Amygdala (tissue), 56 donors: ENCODE measurements around the gene TMOD3.
"Not testable (repeated sequence)": the region's sequence is repeated elsewhere in the genome, so short reads cannot be mapped to it uniquely, and the experiment has no call there.

Experiments
- DNase-seq, 56 donors: peaks; one replicate each; lab custom pipeline; 2025; lab: John Stamatoyannopoulos, UW

The TMOD3 gene

DNA sequence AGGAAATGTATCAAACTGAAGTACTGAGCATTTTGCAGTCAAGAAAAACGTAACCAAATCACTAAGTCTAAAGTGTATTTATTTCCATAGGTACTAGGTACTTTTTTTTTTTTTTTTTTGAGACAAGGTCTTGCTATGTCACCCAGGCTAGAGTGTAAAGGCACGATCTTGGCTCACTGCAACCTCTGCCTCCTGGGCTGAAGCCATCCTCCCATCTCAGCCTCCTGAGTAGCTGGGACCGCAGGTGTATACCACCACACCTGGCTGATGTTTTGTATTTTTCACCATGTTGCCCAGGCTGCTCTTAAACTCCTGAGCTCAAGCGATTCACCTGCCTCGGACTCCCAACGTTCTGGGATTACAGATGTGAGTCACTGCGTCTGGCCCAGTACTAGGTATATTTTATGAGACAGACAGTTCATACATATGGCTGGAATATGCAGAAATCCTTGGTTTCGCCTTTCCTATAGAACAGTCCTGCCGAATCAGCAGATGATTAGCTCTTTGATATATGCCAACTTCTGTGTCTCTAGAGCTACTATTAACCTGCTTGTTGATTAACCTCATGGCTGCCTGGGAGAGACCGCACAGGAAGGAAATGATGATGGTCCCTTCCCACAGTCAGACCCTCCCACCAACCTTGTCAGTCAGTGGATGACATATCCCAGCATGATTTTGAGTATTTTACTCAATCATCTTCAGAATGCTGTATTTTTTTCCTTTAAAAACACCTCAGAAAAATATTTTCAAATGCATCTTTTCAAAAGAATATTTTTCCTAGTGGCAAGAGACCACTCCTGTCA, 32.3 kb downstream of the TMOD3 start:
- no peak for DNase-seq

DNA sequence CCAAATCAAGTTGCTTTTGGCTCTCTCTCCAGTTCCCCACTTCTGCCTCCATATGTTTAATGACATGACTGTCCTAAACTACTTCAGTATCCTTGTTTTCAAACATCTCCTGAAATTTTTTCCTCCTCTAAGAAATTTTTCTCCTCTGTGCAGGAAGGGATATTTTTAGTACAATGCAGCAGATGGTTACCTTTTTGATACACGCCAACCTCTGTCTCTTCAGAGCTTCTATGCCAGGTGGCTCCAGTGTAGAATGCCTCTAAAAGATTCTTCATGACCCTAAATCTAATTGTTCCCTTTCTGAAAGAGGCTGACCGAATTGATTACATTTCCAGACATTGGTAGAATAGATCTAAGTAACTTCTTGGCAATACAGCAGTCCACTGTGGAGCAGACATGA, 33.7 kb downstream of the TMOD3 start:
- DNase-seq = no peak

DNA sequence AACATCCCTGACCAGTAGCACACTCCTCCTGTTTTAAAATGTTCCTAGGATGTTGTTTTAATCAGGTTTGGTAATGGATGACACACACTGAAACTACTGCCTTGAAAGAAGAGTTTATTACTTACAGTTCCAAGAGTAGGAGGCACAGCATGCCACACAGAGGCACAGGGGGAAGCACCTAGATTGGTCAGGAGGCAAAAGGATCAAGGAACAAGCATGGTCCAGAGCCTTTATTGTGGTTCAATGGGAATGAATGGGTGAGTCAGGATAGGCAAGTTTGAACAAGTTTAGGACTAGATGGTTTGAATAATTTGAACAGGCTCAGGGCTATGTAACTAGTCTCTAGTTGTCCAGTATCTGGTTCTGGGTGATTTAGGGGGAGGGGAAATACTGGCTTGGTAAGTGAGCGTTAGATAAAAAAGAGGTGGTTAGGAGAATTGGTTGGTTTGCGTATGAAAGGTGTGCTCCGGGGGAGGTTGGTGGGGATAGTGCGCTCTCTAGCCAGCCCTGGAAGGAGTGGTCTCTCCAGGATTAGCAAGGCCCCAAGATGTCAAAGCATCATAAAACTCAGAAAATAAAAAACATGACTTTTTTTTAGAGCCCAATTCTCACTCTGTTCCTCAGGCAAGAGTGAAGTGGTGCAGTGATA, 35.1 kb downstream of the TMOD3 start:
- no peak for DNase-seq

DNA sequence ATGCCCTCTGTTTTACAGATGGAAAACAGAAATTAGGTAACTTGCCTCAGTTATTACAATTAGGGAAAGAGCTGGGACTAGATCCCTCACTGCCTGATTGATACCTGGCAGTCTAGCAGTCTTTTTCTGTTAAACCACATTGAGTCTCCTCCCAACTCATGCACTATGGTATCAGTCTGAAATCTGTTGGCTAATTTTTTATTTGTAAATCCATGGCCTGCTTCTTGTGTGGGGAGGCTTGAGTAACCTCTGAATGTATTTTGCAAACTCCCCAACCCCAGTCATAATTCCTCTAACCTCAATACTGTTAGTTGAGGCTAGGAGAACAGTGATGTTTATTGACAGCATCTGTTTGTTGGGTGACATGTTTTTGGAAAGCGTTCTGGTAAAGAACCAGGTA, 35.9 kb downstream of the TMOD3 start:
- no peak for DNase-seq

DNA sequence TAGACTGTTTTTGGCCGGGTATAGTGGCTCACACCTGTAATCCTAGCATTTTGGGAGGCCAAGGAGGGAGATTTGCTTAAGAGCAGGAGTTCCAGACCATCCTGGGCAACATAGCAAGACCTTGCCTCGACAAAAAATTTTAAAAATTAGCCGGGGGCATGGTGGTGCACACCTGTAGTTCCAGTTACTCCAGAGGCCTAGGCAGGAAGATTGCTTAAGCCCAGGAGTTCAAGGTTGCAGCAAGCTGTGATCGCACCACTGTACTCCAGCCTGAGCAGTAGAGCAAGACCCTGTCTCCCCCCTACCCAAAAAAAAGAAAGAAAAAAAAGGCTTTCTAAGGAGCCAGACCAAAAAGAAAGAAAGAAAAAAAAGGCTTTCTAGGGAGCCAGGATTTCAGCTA, 36.7 kb downstream of the TMOD3 start:
- DNase-seq = no peak

DNA sequence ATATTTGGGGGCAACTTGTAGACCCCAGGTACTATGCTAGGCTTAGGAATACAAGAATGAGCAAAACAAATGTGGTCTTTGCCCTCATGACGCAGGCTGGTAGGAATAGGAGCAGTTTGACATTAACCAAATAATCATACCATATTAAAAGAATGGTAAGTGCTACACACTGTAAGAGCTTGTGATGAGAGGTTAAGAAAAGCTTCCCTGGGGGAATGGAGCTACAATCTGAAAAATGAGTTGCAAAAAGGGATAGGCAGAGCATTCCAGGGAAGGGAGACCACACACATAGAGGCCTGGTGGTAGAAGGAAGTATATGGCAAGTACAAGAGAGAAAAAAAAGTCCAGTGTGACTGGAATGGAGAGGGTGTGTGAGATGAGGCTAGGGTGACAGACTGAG, 37.3 kb downstream of the TMOD3 start:
- no peak for DNase-seq

DNA sequence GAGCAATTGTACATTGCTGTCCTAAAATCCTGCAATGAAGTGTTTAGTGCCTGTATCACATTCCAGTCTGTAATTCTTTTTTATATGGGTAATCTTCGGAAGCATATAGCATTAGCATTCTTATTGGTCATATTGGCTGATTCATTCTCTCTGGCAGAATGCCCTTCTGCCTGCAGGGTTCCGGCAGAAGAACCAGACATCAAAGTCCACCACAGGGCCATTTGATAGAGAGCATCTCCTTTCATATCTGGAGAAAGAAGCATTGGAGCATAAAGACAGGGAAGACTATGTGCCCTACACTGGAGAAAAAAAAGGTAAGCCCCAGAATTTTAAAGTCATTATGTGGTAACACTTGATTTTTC, 39.6 kb downstream of the TMOD3 start:
- peak in 1 of 56 donors; percentile 2 for DNase-seq

DNA sequence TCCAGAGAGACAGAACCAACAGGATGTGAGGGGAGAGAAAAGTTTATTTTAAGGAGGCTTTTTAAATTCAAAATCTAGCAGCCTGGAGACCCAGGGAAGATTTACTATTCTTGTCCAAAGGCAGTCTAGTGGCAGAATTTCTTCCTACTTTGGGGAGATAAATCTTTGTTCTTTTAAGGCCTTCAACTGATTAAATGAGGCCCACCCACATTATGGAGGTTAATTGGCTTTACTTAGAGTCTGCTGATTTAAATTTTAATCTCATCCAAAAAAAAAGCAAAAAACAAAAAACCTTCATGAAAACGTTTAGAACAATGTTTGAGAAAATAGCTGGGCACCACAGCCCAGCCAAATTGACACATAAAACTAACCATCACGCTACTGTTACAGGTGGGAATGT, 41.3 kb downstream of the TMOD3 start:
- DNase-seq = no peak

DNA sequence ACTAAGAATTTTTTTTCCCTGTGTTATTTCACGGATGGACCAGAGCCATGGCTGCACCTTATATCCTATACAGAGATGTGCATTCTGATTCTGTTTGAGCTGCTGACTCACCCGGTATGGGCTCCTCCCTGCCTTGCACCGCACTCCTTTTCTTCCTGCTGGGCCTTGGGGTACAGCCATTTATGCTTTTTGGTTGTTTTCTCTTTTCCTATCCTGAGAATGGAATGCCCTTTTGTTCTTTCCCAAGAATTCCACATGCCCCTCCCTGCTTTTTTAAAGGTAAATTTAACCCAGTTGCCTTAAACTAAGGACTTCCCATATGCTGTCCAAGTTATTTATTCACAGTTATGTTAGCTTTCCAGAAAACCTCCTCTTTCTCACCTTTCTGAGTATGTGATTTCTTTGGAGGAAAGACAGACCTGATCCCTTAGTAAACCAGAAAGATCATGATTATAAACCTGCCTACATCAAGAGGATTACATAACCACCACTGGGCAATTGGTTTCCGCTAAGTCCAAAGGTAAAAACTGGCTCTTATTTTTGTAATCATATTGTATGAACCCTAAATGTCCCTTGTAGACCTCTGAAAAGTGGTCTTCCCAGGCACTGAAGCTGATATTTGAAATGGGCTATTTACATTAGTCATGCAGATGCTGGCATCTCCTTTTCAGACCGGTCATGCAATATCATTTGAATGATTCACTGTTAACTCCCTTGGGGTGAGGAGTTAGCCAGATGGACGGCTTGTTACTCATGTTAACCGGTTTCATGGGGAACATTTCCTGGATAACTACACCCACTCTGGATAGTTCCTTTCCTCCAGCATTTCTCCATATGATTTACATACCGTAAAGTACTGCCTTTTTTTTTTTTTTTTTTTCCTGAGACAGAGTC, 45.5 kb downstream of the TMOD3 start:
- no peak for DNase-seq

DNA sequence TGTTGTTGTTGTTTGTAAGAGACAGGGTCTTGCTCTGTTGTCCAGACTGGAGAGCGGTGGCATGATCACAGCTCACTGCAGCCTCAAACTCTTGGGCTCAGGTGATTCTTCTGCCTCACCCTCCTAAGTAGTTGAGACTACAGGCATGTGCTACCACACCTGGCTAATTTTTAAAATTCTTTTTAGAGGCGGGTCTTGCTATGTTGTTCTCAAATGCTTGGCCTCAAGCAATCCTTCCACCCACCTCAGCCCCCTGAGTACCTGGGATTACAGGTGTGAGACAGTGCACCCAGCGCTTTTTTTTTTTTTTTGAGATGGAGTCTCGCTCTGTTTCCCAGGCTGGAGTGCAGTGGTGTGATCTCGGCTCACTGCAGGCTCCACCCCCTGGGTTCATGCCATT, 46.7 kb downstream of the TMOD3 start:
- no peak for DNase-seq

DNA sequence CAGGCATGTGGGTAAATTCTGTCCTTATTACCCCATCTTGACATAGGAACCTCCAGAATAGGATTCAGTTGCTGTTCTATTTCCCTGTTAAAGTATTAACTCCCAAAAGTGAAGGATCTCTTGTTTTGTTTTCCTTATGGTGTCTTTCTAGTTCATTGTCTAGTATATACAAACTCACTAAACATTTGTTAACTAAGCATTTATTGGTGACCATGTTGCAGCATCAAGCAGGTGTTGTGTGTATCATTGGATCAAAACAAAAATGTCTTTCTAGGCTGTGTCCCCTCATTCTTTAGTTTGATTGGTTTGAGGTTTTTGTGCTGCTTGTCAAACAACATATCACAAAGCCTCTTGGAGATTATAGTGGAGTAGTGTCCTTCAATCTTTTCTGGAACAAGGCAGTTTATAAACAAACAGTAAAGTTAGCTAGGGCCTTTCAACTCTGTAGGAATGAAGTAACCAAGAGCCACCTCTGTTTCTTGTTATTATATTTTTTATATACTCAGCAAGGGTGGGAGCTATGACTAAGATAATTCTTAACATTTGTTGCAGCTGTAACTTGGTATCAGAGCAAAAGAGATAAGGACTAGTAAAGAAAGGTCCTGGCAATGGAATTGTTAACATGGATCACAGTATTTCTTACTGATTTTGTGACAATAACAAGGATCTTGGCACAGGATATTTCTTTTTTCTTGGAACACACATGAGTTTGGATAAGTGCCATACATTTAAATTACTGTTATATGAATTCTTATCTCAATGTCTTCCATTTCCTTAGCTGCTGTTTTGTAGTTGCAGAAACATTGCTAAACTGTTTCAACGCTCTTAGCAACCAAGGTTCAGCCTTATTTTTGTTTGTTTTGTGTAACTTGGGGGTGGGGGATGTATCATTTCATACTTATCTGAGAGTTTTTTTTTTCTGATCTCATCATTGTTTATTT, 49.3 kb downstream of the TMOD3 start:
- no peak for DNase-seq

DNA sequence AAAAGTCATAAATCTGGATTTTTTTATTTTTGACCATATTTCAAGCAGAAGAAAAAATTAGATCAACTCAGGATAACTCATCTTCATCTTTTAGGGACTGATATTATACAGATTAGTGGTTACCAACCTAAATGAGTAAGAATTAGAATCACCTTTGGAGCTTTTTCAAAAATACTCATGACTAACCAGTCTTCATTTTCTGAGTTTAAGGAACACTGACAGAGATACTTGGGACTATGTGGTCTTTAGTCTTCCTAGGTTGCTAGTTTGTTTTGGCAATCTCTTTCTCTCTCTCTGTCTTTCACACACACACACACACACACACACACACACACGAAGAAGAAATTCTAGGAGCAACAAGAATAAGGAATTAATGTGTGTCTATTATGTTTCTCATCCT, 50.1 kb downstream of the TMOD3 start:
- no peak for DNase-seq

DNA sequence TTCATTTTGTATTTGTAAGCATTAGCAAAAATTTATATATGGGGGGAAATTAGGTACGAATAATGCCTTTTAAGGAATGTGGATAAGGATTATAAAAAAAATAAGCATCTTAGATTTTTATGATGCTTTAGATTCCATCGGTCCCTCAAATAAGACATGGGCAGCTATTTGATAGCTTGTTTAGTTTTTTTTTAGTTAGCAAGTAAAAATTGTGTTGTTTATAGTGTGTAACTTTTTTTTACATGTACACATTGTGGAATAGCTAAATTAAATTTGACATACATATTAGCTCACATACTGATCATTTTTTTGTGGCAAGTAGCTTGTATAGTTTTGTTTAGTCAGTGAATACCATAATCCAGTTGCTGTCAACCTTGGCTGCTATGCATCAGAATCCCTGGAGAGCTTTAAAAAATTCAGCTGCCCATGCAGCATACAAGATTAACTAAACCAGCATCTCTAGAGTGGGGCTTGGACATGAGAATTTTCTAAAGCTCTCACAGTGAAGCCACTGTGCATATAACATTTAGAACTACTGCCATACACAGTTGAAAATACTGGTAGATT, 53.9 kb downstream of the TMOD3 start:
- DNase-seq = no peak

DNA sequence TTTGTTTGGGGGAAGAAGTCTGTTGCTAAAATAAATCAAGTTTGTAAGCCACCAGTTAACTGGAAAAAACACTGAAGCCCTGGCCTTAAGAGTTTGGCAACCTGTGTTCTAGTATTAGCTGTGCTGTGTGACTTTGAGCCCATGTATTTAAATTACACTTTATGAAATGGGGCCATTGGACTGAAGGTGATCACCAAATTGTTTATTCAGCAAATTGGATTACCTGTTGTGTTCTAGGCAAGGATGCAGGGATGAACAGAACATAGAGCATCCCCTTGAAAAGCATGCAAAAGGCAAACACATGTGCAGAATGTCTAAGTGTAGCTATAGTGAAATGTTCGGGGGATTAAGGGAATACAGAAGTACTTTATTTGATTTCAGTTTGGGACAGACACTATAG, 54.6 kb downstream of the TMOD3 start:
- DNase-seq = no peak

DNA sequence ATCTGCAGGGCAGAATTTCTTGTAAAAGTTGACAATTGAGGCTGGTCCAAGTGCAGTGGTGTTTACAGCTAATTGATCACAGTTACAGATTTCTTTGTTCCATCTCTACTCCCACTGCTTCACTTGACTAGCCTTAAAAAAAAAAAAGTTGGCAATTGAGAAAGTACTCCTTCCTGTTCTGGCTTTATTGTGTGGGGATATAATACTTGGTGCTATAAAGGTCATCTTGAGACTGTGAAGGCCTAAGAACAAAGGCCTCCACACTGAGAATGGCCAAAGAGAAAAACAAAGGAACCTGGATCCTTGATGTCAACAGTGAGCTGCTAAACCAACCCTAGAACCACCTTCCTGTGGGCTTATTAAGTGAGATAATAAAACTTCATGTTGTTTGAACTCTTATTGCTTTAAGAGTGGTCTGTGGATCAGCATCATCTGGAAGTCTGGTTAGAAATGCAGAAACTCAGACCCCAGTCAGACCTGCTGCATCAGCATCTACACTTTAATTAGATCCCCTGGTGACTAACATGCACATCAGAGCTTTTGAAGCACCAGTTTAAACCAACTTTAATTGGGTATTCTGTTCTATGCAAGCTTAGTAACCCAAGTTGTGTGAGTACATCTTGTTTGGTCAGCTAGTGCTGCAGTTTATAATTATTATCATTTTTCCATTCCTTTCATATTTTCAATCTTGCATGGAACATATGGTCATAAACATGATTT, 55.2 kb downstream of the TMOD3 start:
- DNase-seq = no peak

DNA sequence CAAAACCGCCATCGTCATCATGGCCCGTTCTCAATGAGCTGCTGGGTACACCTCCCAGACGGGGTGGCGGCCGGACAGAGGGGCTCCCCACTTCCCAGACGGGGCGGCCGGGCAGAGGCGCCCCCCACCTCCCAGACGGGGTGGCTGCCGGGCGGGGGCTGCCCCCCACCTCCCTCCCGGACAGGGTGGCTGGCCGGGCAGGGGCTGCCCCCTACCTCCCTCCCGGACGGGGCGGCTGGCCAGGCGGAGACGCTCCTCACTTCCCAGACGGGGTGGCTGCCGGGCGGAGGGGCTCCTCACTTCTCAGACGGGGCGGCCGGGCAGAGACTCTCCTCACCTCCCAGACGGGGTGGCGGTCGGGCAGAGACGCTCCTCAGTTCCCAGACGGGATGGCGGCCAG, 56.3 kb downstream of the TMOD3 start:
- DNase-seq = not testable (repeated sequence)

DNA sequence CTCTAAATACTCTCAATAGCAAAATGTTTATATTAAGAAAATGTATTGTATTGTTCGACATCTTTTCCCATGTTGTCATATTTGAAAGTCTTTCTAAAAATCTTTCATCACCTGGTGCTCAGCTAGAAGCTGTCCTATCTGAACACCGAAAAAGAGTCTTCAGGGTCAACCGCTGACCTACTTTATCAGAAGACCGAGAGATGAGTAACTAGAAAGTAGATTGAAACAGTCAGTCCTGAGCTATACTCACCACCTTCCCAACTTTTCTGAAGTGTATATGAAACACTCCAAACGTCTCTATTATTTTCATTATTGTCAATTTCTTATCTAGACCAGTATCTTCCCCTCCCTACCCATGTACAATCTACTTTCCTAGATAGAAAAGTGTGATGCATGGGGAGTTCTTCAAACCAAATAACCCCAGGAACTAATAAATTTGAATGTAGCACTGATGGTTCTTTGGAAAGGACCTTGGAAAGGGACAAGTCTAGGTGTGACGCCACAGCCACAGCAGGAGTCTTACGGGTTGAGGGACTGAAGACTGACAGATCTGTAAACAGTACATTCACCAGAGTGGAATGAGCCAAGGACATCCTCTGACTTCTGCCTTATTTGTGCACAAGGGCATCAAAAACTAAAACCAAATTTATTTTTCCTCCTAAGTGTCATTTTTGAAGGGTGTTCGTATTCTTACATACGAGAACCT, 58.6 kb downstream of the TMOD3 start:
- DNase-seq = no peak

DNA sequence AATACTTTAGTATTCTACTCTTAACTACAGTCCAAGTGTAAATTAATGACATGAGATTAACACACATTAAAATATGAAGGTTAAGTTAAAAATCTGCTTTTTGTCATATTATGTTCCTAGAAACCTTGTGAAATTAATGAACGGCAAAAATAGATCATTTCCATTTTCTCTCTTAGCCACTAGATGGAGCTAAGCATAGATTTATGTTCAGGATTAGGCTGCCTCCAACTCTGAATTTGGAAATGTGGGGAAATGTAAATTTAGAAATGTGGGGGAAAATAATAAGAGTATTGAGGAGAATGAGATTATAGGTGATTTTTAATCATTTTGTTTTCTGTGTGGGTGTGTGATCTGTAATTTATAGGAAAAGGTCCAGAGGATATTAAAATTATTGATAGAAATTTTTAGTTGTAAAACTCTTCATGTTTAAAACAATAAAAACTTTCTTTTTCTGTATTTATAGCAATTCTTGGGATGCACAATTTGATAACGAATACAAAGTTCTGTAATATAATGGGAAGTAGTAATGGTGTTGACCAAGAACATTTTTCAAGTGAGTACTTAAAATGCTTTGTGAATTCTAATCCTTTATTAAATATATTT, 59.2 kb downstream of the TMOD3 start:
- DNase-seq = no peak
